ENCODE data around the gene RET.

GRCh38 chr10:43153901-43154300 lies 77.0 kb downstream of the RET start:
- TF ChIP-seq EZH2 (IDR thresholded peaks at IDR 0.05; ENCODE audit: borderline replicate concordance, low read depth, low read length, severe bottlenecking), result no peak
- TF ChIP-seq, protein P1, sequence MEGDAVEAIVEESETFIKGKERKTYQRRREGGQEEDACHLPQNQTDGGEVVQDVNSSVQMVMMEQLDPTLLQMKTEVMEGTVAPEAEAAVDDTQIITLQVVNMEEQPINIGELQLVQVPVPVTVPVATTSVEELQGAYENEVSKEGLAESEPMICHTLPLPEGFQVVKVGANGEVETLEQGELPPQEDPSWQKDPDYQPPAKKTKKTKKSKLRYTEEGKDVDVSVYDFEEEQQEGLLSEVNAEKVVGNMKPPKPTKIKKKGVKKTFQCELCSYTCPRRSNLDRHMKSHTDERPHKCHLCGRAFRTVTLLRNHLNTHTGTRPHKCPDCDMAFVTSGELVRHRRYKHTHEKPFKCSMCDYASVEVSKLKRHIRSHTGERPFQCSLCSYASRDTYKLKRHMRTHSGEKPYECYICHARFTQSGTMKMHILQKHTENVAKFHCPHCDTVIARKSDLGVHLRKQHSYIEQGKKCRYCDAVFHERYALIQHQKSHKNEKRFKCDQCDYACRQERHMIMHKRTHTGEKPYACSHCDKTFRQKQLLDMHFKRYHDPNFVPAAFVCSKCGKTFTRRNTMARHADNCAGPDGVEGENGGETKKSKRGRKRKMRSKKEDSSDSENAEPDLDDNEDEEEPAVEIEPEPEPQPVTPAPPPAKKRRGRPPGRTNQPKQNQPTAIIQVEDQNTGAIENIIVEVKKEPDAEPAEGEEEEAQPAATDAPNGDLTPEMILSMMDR (IDR thresholded peaks at IDR 0.05; ENCODE audit: borderline replicate concordance, extremely low read depth, low read length, poor library complexity, severe bottlenecking), result no peak

Data from DND-41 (cell line).